Subcutaneous abdominal adipose tissue (tissue), 5 donors: ENCODE data around the gene ST8SIA6.

Experiments used
- H3K27ac ChIP-seq: one replicate; pipeline ENCODE4 v1.7.0; 2013; ENCODE audit warnings: low read depth, mild to moderate bottlenecking, inconsistent platforms, low read length, moderate library complexity
- H3K27me3 ChIP-seq, 5 donors: one replicate each; pipeline ENCODE4 v1.7.0; 2013; ENCODE audit warnings: low read length in 5 of 5, inconsistent platforms in 1 of 5; ENCODE audit not compliant: control insufficient read depth in 5 of 5, insufficient read depth in 4 of 5
- H3K36me3 ChIP-seq, 5 donors: one replicate each; pipeline ENCODE4 v1.7.0; 2013; ENCODE audit warnings: low read length in 5 of 5; ENCODE audit not compliant: control insufficient read depth in 5 of 5, insufficient read depth in 5 of 5
- H3K4me1 ChIP-seq, 5 donors: one replicate each; pipeline ENCODE4 v1.7.0; 2013; ENCODE audit warnings: low read length in 5 of 5, mild to moderate bottlenecking in 3 of 5, moderate library complexity in 1 of 5; ENCODE audit not compliant: control insufficient read depth in 5 of 5, insufficient read depth in 5 of 5
- H3K4me3 ChIP-seq, 5 donors: one replicate each; pipeline ENCODE4 v1.7.0; 2013; ENCODE audit warnings: low read length in 5 of 5, low read depth in 1 of 5
- H3K9ac ChIP-seq, 5 donors: one replicate each; pipeline ENCODE4 v1.7.0; 2013; ENCODE audit warnings: low read length in 5 of 5, mild to moderate bottlenecking in 4 of 5, moderate library complexity in 3 of 5
- H3K9me3 ChIP-seq, 5 donors: one replicate each; pipeline ENCODE4 v1.7.0; 2013; ENCODE audit warnings: low read length in 5 of 5; ENCODE audit not compliant: control insufficient read depth in 5 of 5
- donor health status: healthy.
- donor health status: healthy.
- donor health status: healthy.
- donor health status: healthy.
- donor health status: healthy.

ST8SIA6 gene

GRCh38 chr10:17352583-17352982, 101.8 kb downstream of the ST8SIA6 start:
- H3K27me3 ChIP-seq: no peaks in the 10 kb centered on the region
- H3K36me3 ChIP-seq: no peaks in the 10 kb centered on the region
- H3K4me1 ChIP-seq: peaks cover 0 to 10% (median 8%) of the 10 kb centered on the region in 5 donors
- H3K9me3 ChIP-seq: peaks cover 0 to 3% (median 0%) of the 10 kb centered on the region in 5 donors
- H3K27ac ChIP-seq: no peak overlapping the region
- H3K9ac ChIP-seq: no peak overlapping the region
- no peak overlapping the region for H3K4me3 ChIP-seq

GRCh38 chr10:17351506-17351905, 102.9 kb downstream of the ST8SIA6 start:
- H3K4me3 ChIP-seq: no peak overlapping the region
- no peak overlapping the region for H3K27ac ChIP-seq
- peaks cover 0 to 10% (median 8%) of the 10 kb centered on the region in 5 donors for H3K4me1 ChIP-seq
- H3K27me3 ChIP-seq: no peaks in the 10 kb centered on the region
- peaks cover 0 to 3% (median 0%) of the 10 kb centered on the region in 5 donors for H3K9me3 ChIP-seq
- no peaks in the 10 kb centered on the region for H3K36me3 ChIP-seq
- H3K9ac ChIP-seq: no peak overlapping the region

GRCh38 chr10:17349717-17350116, 104.7 kb downstream of the ST8SIA6 start:
- Histone ChIP-seq H3K27me3 (no peaks in the 10 kb centered on the region), H3K27ac (no peak overlapping the region)

GRCh38 chr10:17348501-17349349, 105.7 kb downstream of the ST8SIA6 start:
- Histone ChIP-seq H3K4me3 (peak overlapping the region; percentile 1 to 61 (median 34)), H3K27ac (no peak overlapping the region)

More at GRCh38 chr10:17349717-17350116, 104.7 kb downstream of the ST8SIA6 start:
- Histone ChIP-seq H3K9ac (no peak overlapping the region), H3K9me3 (peaks cover 0 to 3% (median 0%) of the 10 kb centered on the region in 5 donors), H3K4me1 (peaks cover 0 to 10% (median 8%) of the 10 kb centered on the region in 5 donors), H3K4me3 (no peak overlapping the region), H3K36me3 (no peaks in the 10 kb centered on the region)

DNA sequence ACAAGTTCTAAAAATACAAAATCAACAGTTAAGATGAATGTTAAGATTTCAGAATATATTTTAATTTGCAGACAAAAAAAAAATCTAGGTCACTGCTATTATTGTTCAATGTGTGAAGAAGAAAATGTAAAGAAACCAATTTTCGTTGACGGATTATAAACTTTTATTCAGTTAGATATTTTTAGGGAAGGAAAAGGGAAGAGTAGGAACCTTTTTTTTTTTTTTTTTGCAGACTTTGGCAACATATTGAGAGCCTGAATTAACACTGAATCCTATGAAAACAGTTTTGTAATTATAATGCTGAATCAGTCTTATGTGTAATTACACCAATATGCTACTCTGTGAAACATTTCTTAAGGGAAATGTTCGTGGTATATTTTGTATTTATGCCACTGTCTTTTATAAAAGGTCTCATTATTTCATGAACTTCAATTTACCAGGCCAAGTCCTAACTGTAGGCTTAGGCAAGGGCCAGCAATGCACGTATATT, 106.3 kb downstream of the ST8SIA6 start:
- H3K27ac ChIP-seq: no peak overlapping the region

More at GRCh38 chr10:17348501-17349349, 105.7 kb downstream of the ST8SIA6 start:
- Histone ChIP-seq H3K9me3 (peaks cover 0 to 3% (median 0%) of the 10 kb centered on the region in 5 donors), H3K9ac (no peak overlapping the region), H3K4me1 (peaks cover 0 to 10% (median 8%) of the 10 kb centered on the region in 5 donors), H3K27me3 (no peaks in the 10 kb centered on the region), H3K36me3 (no peaks in the 10 kb centered on the region)

GRCh38 chr10:17344206-17344605, 110.2 kb downstream of the ST8SIA6 start:
- peaks cover 6 to 17% (median 11%) of the 10 kb centered on the region in 5 donors for H3K9me3 ChIP-seq
- H3K27ac ChIP-seq: no peak overlapping the region
- H3K9ac ChIP-seq: no peak overlapping the region
- H3K4me1 ChIP-seq: peaks cover 0 to 9% (median 7%) of the 10 kb centered on the region in 5 donors
- no peaks in the 10 kb centered on the region for H3K36me3 ChIP-seq
- no peaks in the 10 kb centered on the region for H3K27me3 ChIP-seq
- no peak overlapping the region for H3K4me3 ChIP-seq

More for the DNA sequence above, 106.3 kb downstream of the ST8SIA6 start:
- peaks cover 0 to 10% (median 8%) of the 10 kb centered on the region in 5 donors for H3K4me1 ChIP-seq
- peak overlapping the region in 3 of 5 donors; percentile 1 to 61 (median 52) for H3K4me3 ChIP-seq
- no peak overlapping the region for H3K9ac ChIP-seq
- no peaks in the 10 kb centered on the region for H3K27me3 ChIP-seq
- no peaks in the 10 kb centered on the region for H3K36me3 ChIP-seq
- peaks cover 0 to 3% (median 0%) of the 10 kb centered on the region in 5 donors for H3K9me3 ChIP-seq

GRCh38 chr10:17343118-17343517, 111.3 kb downstream of the ST8SIA6 start:
- Histone ChIP-seq H3K27me3 (no peaks in the 10 kb centered on the region), H3K4me3 (no peak overlapping the region), H3K27ac (no peak overlapping the region), H3K9me3 (peaks cover 6 to 17% (median 11%) of the 10 kb centered on the region in 5 donors), H3K4me1 (no peaks in the 10 kb centered on the region), H3K36me3 (no peaks in the 10 kb centered on the region), H3K9ac (no peak overlapping the region)

DNA sequence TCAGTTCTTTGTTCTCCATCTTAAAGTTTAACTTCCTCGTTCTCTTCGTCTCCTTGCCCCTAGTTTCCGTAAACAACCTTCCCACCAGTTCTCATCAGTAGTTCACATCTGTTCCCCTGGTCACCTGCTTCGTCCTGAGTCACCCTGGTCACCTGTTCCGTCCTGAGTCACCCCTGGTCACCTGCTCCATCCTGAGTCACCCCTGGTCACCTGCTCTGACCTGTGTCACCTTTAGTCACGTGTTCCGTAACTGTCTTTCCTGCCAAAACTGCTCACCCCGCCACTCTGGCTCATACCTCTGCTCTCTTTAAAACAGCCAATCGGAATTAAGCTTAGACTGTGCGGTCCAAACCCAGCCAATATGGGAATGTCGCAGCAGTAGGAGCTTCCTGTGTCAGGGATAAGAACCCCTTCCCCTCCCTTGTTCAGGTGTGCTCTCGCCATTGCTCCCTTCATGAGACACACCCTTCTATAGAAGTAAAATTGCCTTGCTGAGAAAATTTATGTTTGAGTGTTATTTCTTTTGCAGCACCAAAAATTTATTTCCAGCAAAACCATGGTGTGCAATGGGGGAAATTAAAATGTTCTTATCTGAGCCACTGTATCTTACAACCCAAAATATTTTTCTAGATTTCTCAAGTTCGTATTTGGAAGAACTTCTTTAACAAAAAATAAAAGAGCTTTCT, 114.1 kb downstream of the ST8SIA6 start:
- Histone ChIP-seq H3K27ac (no peak overlapping the region), H3K4me1 (no peaks in the 10 kb centered on the region), H3K4me3 (no peak overlapping the region), H3K9me3 (peaks cover 6 to 17% (median 11%) of the 10 kb centered on the region in 5 donors), H3K36me3 (no peaks in the 10 kb centered on the region), H3K27me3 (no peaks in the 10 kb centered on the region), H3K9ac (no peak overlapping the region)

- Histone ChIP-seq H3K27me3 (no peaks in the 10 kb centered on the region), H3K4me1 (no peaks in the 10 kb centered on the region), H3K27ac (no peak overlapping the region), H3K9ac (no peak overlapping the region), H3K9me3 (peaks cover under 1 to 4% (median 1%) of the 10 kb centered on the region in 5 donors), H3K4me3 (no peak overlapping the region), H3K36me3 (no peaks in the 10 kb centered on the region)
Measured at GRCh38 chr10:17335065-17335464, 119.3 kb downstream of the ST8SIA6 start.

- no peak overlapping the region for H3K27ac ChIP-seq
- no peak overlapping the region for H3K9ac ChIP-seq
Measured at GRCh38 chr10:17330501-17330900, 123.9 kb downstream of the ST8SIA6 start.

More at GRCh38 chr10:17330501-17330900, 123.9 kb downstream of the ST8SIA6 start:
- H3K4me3 ChIP-seq: no peak overlapping the region
- no peaks in the 10 kb centered on the region for H3K36me3 ChIP-seq
- no peaks in the 10 kb centered on the region for H3K9me3 ChIP-seq
- H3K4me1 ChIP-seq: no peaks in the 10 kb centered on the region
- no peaks in the 10 kb centered on the region for H3K27me3 ChIP-seq
